Esophagus muscularis mucosa (tissue), 4 donors: Measurements from ENCODE around the gene RAB40C. TPM values are rescaled to one million over a fixed set of nuclear protein-coding genes. Genes with fewer than 3 reads are reported as not detected.

Source experiments
- DNase-seq: peaks from one replicate; pipeline ENCODE4 v3.0.0-alpha.2; 2017; ENCODE audit errors: extremely low spot score
- H3K27ac ChIP-seq, 4 donors: fragments of 200-600 bp; sonication (generic); replicated peaks in 1 of 4; 1 replicate in 3 of 4; 2 replicates in 1 of 4; pipeline ENCODE4 v1.5.1; 2016 to 2019; ENCODE audit warnings: mild to moderate bottlenecking in 1 of 4
- H3K27me3 ChIP-seq, 4 donors: fragments of 200-600 bp; sonication (generic); one replicate each; pipeline versions ENCODE4 v1.5.1 to v1.6.0; 2016 to 2019
- H3K36me3 ChIP-seq, 4 donors: fragments of 200-600 bp; sonication (generic); one replicate each; pipeline ENCODE4 v1.5.1; 2016 to 2019
- H3K4me1 ChIP-seq, 4 donors: fragments of 200-600 bp; sonication (generic); one replicate each; pipeline ENCODE4 v1.5.1; 2016 to 2019
- H3K4me3 ChIP-seq, 4 donors: fragments of 200-600 bp; sonication (generic); 1 replicate in 2 of 4; 2 replicates in 2 of 4; pipeline ENCODE4 v1.5.1; 2016 to 2019; ENCODE audit warnings: mild to moderate bottlenecking in 4 of 4, moderate library complexity in 1 of 4
- H3K9me3 ChIP-seq, 4 donors: fragments of 200-600 bp; sonication (generic); 1 replicate in 3 of 4; 2 replicates in 1 of 4; pipeline ENCODE4 v1.5.1; 2016 to 2019
- EP300 ChIP-seq: sonication (generic); formaldehyde crosslinking; IDR thresholded peaks from one replicate; pipeline ENCODE4 v1.6.1; 2017; ENCODE audit warnings: antibody characterized with exemption
- POLR2A ChIP-seq: fragments of 450-650 bp; IDR thresholded peaks from one replicate; pipeline ENCODE4 v1.6.1; 2017; ENCODE audit warnings: antibody characterized with exemption, moderate library complexity, mild to moderate bottlenecking, low read depth
- POLR2AphosphoS5 ChIP-seq, 2 donors: sonication (generic); formaldehyde crosslinking; IDR thresholded peaks; one replicate each; pipeline ENCODE4 v1.6.1; 2017; ENCODE audit warnings: antibody characterized with exemption in 2 of 2
- WGBS: methylation state at CpG from one replicate; pipeline ENCODE4 v1.1.5; 2018; 5-methylcytosine and 5-hydroxymethylcytosine counted together
- intact Hi-C: fragments of 100-400 bp; cut with DNase I; formaldehyde crosslinking; loops from one replicate; pipeline ENCODE4 v1.15.1; 2023
- total RNA-seq, 4 donors: library from RNA; depleted of rRNA; stranded (reverse); fragments of >200 nt; gene quantifications; one replicate each; pipeline versions ENCODE4 v1.1.0 to v1.2.1, GENCODE V29; 2016
- TF ChIP-seq, protein P1 (sequence below), 3 experiments: fragments of 200-600 bp in 2 of 3; fragments of 450-650 bp in 1 of 3; sonication (generic) in 2 of 3; IDR thresholded peaks; one replicate each; pipeline ENCODE4 v1.5.1; 2017 to 2019; ENCODE audit warnings: antibody characterized with exemption in 3 of 3, mild to moderate bottlenecking in 2 of 3, moderate library complexity in 1 of 3

RAB40C gene
- total RNA-seq, 4 donors from 2014 or later: 20.8 to 25.3 (median 23.0) TPM

DNA sequence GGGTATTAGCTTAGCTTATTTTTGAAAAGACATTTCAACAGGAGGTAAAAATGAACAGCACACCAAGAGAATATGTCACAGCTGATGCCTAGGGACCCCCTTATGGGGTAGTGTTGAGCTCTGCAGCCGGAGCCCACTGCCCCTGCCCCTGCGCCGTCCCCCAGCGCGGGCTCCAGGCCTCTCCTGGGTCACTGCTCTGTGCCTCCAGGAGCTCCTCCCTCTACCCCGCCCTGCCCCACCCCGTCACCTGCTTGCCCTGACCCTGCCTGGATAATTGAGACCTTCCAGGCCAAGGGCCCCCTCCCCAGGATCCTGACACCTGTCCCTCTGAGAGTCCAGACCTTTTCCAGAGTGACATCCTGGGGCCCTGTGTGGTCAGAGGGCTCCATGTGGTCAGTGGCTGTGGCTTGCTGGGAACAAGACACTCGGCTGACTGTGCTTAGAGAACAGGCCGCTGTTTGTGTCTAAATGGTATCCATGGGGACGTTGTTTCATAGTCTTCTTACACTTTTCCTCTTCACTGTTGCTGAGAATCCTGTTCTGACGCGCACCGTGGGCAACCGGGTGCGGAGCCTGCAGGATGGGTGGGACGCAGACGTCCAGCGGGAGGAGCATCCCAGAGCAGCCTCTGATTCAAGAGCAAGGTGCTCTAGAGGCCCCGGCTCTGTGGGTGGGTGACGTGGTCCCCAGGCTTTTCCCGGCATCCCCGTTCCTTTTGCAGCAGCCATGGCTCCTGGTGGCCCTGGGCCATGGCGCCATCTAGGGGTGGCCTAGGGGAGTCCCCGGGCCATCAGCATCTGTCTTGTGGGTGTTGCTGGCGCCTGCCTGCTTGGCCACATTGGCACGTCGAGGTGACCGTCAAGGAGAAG, 20.9 kb downstream of the RAB40C start:
- WGBS: 68% methylated on average over 20 of the region's 28 CpGs
- DNase-seq: no peak
- peaks cover 0 to 14% (median 11%) of the 10 kb centered on the region in 4 donors for H3K4me1 ChIP-seq
- no peaks in the 10 kb centered on the region for H3K27me3 ChIP-seq
- intact Hi-C loops: no loop called here
- H3K9me3 ChIP-seq: no peaks in the 10 kb centered on the region
- no peak overlapping the region for H3K27ac ChIP-seq
- TF ChIP-seq, protein P1, sequence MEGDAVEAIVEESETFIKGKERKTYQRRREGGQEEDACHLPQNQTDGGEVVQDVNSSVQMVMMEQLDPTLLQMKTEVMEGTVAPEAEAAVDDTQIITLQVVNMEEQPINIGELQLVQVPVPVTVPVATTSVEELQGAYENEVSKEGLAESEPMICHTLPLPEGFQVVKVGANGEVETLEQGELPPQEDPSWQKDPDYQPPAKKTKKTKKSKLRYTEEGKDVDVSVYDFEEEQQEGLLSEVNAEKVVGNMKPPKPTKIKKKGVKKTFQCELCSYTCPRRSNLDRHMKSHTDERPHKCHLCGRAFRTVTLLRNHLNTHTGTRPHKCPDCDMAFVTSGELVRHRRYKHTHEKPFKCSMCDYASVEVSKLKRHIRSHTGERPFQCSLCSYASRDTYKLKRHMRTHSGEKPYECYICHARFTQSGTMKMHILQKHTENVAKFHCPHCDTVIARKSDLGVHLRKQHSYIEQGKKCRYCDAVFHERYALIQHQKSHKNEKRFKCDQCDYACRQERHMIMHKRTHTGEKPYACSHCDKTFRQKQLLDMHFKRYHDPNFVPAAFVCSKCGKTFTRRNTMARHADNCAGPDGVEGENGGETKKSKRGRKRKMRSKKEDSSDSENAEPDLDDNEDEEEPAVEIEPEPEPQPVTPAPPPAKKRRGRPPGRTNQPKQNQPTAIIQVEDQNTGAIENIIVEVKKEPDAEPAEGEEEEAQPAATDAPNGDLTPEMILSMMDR (IDR thresholded peaks at IDR 0.05): peak; percentile 47 to 76 (median 57)
- TF ChIP-seq POLR2A: no peak
- no peak overlapping the region for H3K4me3 ChIP-seq
- peaks cover 0 to 4% (median 0%) of the 10 kb centered on the region in 4 donors for H3K36me3 ChIP-seq

DNA sequence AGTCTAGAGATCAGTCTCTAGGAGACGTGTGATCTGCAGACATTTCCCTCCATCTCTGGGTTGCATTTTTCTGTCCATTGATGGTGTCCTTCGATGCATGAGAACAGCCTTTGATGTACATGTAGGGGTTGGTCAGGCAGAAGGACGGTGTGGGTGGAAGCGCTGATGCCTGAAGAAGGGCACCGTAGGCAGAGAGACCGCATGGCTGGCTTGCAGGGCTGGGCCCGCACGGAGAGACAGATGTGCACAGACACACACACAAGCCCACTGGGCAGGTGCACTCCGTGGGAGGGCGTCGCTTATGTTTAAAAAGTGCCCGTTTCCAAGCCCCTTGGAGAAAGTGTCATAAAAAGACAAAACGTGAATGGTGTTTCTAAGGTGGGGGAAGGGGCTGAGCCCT, 25.3 kb downstream of the RAB40C start:
- Histone ChIP-seq H3K27ac (no peak overlapping the region), H3K4me3 (no peak overlapping the region), H3K36me3 (peaks cover 0 to 25% (median 10%) of the 10 kb centered on the region in 4 donors), H3K27me3 (no peaks in the 10 kb centered on the region), H3K9me3 (no peaks in the 10 kb centered on the region), H3K4me1 (peaks cover 0 to 12% (median 11%) of the 10 kb centered on the region in 4 donors)
- intact Hi-C loops: no loop called here
- WGBS: 95% methylated on average over 13 of the region's 13 CpGs
- DNase-seq: no peak
- TF ChIP-seq EP300: no peak
- no peak for TF ChIP-seq POLR2AphosphoS5 (IDR thresholded peaks at IDR 0.05)
- TF ChIP-seq POLR2A: no peak
- TF ChIP-seq, protein P1 (IDR thresholded peaks at IDR 0.05): no peak

DNA sequence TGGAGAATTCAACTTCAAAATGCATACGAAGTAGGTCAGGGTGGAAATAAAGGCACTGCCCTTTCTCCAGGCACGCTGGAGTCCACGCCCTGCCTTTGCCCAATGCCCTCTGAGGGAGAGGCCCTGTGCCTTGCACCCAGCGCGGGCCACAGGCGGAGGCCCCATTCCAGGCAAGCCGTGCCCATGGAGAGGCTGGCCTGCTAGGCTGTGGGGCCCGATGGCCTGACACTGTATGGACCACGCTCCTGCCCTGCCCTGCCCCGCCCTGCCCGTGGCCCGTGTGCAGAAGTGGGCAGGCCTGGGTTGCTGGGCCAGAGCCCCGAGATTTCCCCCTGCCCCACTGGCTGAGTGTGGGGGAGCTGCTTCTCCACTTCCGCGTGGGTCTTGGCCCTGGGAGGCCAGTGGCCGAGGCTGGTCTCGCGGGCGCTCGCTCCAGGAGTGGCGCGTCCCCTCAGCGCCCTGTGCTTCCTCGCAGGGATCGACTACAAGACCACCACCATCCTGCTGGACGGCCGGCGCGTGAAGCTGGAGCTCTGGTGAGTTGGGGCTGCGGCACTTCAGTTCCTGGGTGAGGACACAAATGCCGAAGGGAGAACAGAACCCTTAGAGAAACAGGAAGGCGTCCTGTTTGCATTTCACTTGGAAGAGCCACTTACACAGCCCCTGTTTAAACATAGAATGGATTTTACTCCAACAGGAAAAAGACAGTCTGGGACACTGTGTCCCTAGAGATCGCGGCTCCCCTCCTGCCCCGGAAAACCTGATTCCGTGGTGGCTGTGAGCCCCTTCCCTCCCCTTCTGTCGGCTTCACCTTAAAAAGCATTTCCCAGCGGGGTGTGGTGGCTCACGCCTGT, 27.1 kb downstream of the RAB40C start:
- no peak for DNase-seq
- TF ChIP-seq, protein P1 (IDR thresholded peaks at IDR 0.05): no peak
- TF ChIP-seq POLR2AphosphoS5 (IDR thresholded peaks at IDR 0.05): no peak
- no peak for TF ChIP-seq POLR2A
- TF ChIP-seq EP300: no peak
- H3K4me3 ChIP-seq: no peak overlapping the region

DNA sequence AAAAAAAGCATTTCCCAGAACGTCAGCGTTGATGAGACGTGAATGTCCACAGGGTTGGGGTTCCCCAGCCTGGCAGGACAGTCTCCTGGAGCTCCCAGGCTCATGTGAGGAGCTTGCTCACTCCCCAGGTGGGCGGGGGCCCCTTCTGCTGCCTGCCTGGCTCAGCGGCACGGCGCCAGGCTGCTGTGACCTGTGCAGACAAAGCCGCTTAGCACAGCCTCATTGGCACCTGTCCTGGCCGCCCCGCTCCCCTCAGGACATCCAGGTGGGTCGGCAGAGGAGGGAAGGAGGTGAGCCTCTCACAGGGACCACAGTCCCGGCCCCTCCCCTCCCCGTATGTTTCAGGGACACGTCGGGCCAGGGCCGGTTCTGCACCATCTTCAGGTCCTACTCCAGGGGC, 28.0 kb downstream of the RAB40C start:
- H3K27me3 ChIP-seq: no peaks in the 10 kb centered on the region
- H3K9me3 ChIP-seq: no peaks in the 10 kb centered on the region
- peaks cover 0 to 34% (median 12%) of the 10 kb centered on the region in 4 donors for H3K36me3 ChIP-seq
- WGBS: 90% methylated on average over 8 of the region's 16 CpGs
- no peak for DNase-seq
- TF ChIP-seq POLR2A (no peak), EP300 (no peak), POLR2AphosphoS5 (IDR thresholded peaks at IDR 0.05) (no peak)
- H3K27ac ChIP-seq: no peak overlapping the region
- intact Hi-C loops: no loop called here
- no peak overlapping the region for H3K4me3 ChIP-seq
- H3K4me1 ChIP-seq: peaks cover 0 to 12% (median 7%) of the 10 kb centered on the region in 4 donors

More for the DNA sequence above, 27.1 kb downstream of the RAB40C start:
- WGBS: 97% methylated on average over 17 of the region's 39 CpGs
- H3K9me3 ChIP-seq: no peaks in the 10 kb centered on the region
- H3K36me3 ChIP-seq: peaks cover 0 to 34% (median 12%) of the 10 kb centered on the region in 4 donors
- no peaks in the 10 kb centered on the region for H3K27me3 ChIP-seq
- intact Hi-C loops: no loop called here
- no peak overlapping the region for H3K27ac ChIP-seq
- H3K4me1 ChIP-seq: peaks cover 0 to 10% (median 6%) of the 10 kb centered on the region in 4 donors
